A549 (cell line): Measurements from ENCODE around the gene SNTG2. TPM values are rescaled to one million over a fixed set of nuclear protein-coding genes. Genes with fewer than 3 reads are reported as not detected.

Source experiments
- ATAC-seq, 2 experiments: fragments of 200-7000 bp in 1 of 2; fragments of >200 bp in 1 of 2; cut with Nextera tagmentation in 1 of 2; cut with Tn5 transposase in 1 of 2; 3 replicates each; pipeline versions ENCODE4 v1.8.0 to v1.9.1; 2018 to 2020; ENCODE audit warnings: mild to moderate bottlenecking in 1 of 2, moderate library complexity in 1 of 2
- CTCF ChIA-PET: fragments of 300-600 bp; sonication (Branson Sonifier 250); formaldehyde crosslinking; extraction: SDS; loops from one replicate; lab custom pipeline; 2021; ENCODE audit warnings: antibody characterized with exemption, inconsistent platforms; lab: Yijun Ruan, JAX
- POLR2A ChIA-PET: fragments of 350-600 bp; formaldehyde crosslinking; extraction: SDS; loops from one replicate; lab custom pipeline; 2021; ENCODE audit warnings: antibody characterized with exemption, inconsistent platforms; lab: Yijun Ruan, JAX
- DNase-seq, 2 experiments: peaks; one replicate each; pipeline versions ENCODE4 v3.0.0 to v3.0.0-alpha.2; 2011 to 2016; ENCODE audit warnings: low read depth in 1 of 2, low spot score in 1 of 2
- FAIRE-seq: peaks from 2 replicates; lab custom pipeline; 2011; peaks lifted over from hg19 to GRCh38; lab: Jason Lieb, UNC
- H3K27ac ChIP-seq, 2 experiments: fragments of >200 bp; sonication (Bioruptor Twin); formaldehyde crosslinking; 3 replicates each; pipeline ENCODE4 v1.5.1; 2016 to 2017
- H3K4me1 ChIP-seq: fragments of >200 bp; sonication (Bioruptor Twin); formaldehyde crosslinking; 3 replicates; pipeline ENCODE4 v1.6.1; 2016
- H3K4me2 ChIP-seq: fragments of >200 bp; sonication (Bioruptor Twin); formaldehyde crosslinking; 3 replicates; pipeline ENCODE4 v1.6.1; 2016
- H3K4me3 ChIP-seq: fragments of >200 bp; sonication (Bioruptor Twin); formaldehyde crosslinking; 3 replicates; pipeline ENCODE4 v1.5.1; 2016
- H3K9me3 ChIP-seq: fragments of >200 bp; sonication (Bioruptor Twin); formaldehyde crosslinking; 3 replicates; pipeline ENCODE4 v1.6.1; 2016
- BHLHE40 ChIP-seq: IDR thresholded peaks from 2 replicates; pipeline ENCODE4 v1.6.1; 2012; ENCODE audit warnings: low read depth, low read length, inconsistent platforms
- CEBPB ChIP-seq, 2 experiments: fragments of >200 bp in 1 of 2; sonication (Bioruptor Twin) in 1 of 2; formaldehyde crosslinking in 1 of 2; IDR thresholded peaks; 2 replicates each; pipeline ENCODE4 v1.6.1; 2012 to 2016
- CHD2 ChIP-seq: fragments of 150-350 bp; IDR thresholded peaks from 2 replicates; pipeline ENCODE4 v1.6.1; 2014; ENCODE audit warnings: low read length; ENCODE audit not compliant: partially characterized antibody
- EHF ChIP-seq: fragments of 250-450 bp; sonication (Bioruptor Pico); IDR thresholded peaks from 2 replicates; pipeline ENCODE4 v1.5.0; 2020; ENCODE audit warnings: mild to moderate bottlenecking
- HDAC2 ChIP-seq: fragments of 200-600 bp; sonication (generic); IDR thresholded peaks from 2 replicates; pipeline ENCODE4 v1.6.1; 2016
- HEYL ChIP-seq: fragments of 250-450 bp; sonication (Bioruptor Pico); IDR thresholded peaks from 2 replicates; pipeline ENCODE4 v1.8.0; 2021; ENCODE audit warnings: mild to moderate bottlenecking, moderate library complexity
- HOXB13 ChIP-seq: fragments of 250-450 bp; sonication (Bioruptor Pico); IDR thresholded peaks from 2 replicates; pipeline ENCODE4 v1.5.0; 2020; ENCODE audit warnings: low read depth, mild to moderate bottlenecking, moderate library complexity
- JUN ChIP-seq, 2 experiments: fragments of >200 bp; sonication (Bioruptor Twin); formaldehyde crosslinking; IDR thresholded peaks; 2 replicates in 1 of 2; 3 replicates in 1 of 2; pipeline ENCODE4 v1.6.1; 2016 to 2017
- JUNB ChIP-seq: fragments of >200 bp; sonication (Bioruptor Twin); formaldehyde crosslinking; IDR thresholded peaks from 2 replicates; pipeline ENCODE4 v1.6.1; 2016
- KDM5A ChIP-seq: fragments of 200-600 bp; sonication (generic); IDR thresholded peaks from 2 replicates; pipeline ENCODE4 v1.6.1; 2016; ENCODE audit warnings: antibody characterized with exemption, mild to moderate bottlenecking
- MAFK ChIP-seq: fragments of 450-650 bp; IDR thresholded peaks from 2 replicates; pipeline ENCODE4 v1.6.1; 2014; ENCODE audit not compliant: partially characterized antibody
- MAZ ChIP-seq: fragments of 150-350 bp; IDR thresholded peaks from 2 replicates; pipeline ENCODE4 v1.6.1; 2014; ENCODE audit warnings: antibody characterized with exemption, low read depth, low read length, borderline replicate concordance
- NFE2L2 ChIP-seq: fragments of 150-350 bp; conservative IDR thresholded peaks from 2 replicates; pipeline ENCODE4 v1.6.1; 2014; ENCODE audit warnings: low read length
- NPAS2 ChIP-seq: fragments of 250-450 bp; sonication (Bioruptor Pico); IDR thresholded peaks from 2 replicates; pipeline ENCODE4 v1.8.0; 2022; ENCODE audit warnings: mild to moderate bottlenecking, moderate library complexity, borderline replicate concordance
- NR3C1 ChIP-seq: fragments of >200 bp; sonication (Bioruptor Twin); formaldehyde crosslinking; IDR thresholded peaks from 3 replicates; pipeline ENCODE4 v1.6.1; 2017
- POLR2A ChIP-seq: IDR thresholded peaks from 2 replicates; pipeline ENCODE4 v1.6.1; 2012; ENCODE audit warnings: mild to moderate bottlenecking, low read length
- POLR2AphosphoS2 ChIP-seq: conservative IDR thresholded peaks from 2 replicates; pipeline ENCODE4 v1.6.1; 2012; ENCODE audit warnings: low read length, improper control_type of control experiment, inconsistent platforms
- RAD21 ChIP-seq, 2 experiments: fragments of >200 bp in 1 of 2; sonication (Bioruptor Twin) in 1 of 2; formaldehyde crosslinking in 1 of 2; IDR thresholded peaks in 1 of 2; conservative IDR thresholded peaks in 1 of 2; 2 replicates in 1 of 2; 3 replicates in 1 of 2; pipeline ENCODE4 v1.6.1; 2012 to 2018; ENCODE audit warnings: inconsistent platforms in 1 of 2
- RNF2 ChIP-seq: fragments of 200-600 bp; sonication (generic); IDR thresholded peaks from 2 replicates; pipeline ENCODE4 v1.6.1; 2016; ENCODE audit warnings: low read depth, mild to moderate bottlenecking, antibody characterized with exemption, moderate library complexity, borderline replicate concordance
- SMC3 ChIP-seq: fragments of >200 bp; sonication (Bioruptor Twin); formaldehyde crosslinking; IDR thresholded peaks from 3 replicates; pipeline ENCODE4 v1.6.1; 2018; ENCODE audit warnings: inconsistent platforms
- ZFP36 ChIP-seq: fragments of 450-650 bp; IDR thresholded peaks from 2 replicates; pipeline ENCODE4 v1.6.1; 2014; ENCODE audit warnings: borderline replicate concordance; ENCODE audit not compliant: partially characterized antibody
- ZSCAN20 ChIP-seq: fragments of 250-450 bp; sonication (Bioruptor Pico); IDR thresholded peaks from 2 replicates; pipeline ENCODE4 v1.8.0; 2022; ENCODE audit warnings: mild to moderate bottlenecking, moderate library complexity
- WGBS: methylation state at CpG from one replicate; pipeline ENCODE4 v1.1.6; 2017; ENCODE audit errors: missing lambda C conversion rate; 5-methylcytosine and 5-hydroxymethylcytosine counted together
- polyA plus RNA-seq, 4 experiments: library from polyadenylated mRNA; depleted of rRNA in 3 of 4; stranded (reverse); fragments of >200 nt; fragmentation: RNase III in 1 of 4; extraction: RNeasy Plus Mini Kit Qiagen cat#74134 plus additional on column Dnase treatment in 1 of 4; gene quantifications; 2 replicates in 3 of 4; 3 replicates in 1 of 4; pipeline ENCODE4 v1.2.3, GENCODE V29; 2011 to 2017
- TF ChIP-seq, protein P1 (sequence below): fragments of 450-650 bp; IDR thresholded peaks from 2 replicates; pipeline ENCODE4 v1.6.1; 2014; ENCODE audit warnings: antibody characterized with exemption
- TF ChIP-seq, protein P2 (sequence below): IDR thresholded peaks from 2 replicates; pipeline ENCODE4 v1.6.1; 2012
- TF ChIP-seq, protein P3 (sequence below): fragments of >200 bp; sonication (Bioruptor Twin); formaldehyde crosslinking; IDR thresholded peaks from 3 replicates; pipeline ENCODE4 v1.6.1; 2016
- TF ChIP-seq, protein P4 (sequence below): fragments of 250-450 bp; sonication (Bioruptor Pico); IDR thresholded peaks from 2 replicates; pipeline ENCODE4 v1.5.0; 2020; ENCODE audit warnings: low read depth, mild to moderate bottlenecking, moderate library complexity
- TF ChIP-seq, protein P5 (sequence below): fragments of 250-450 bp; sonication (Bioruptor Pico); IDR thresholded peaks from 2 replicates; pipeline ENCODE4 v1.5.0; 2021; ENCODE audit warnings: mild to moderate bottlenecking, moderate library complexity, borderline replicate concordance

Gene SNTG2
- polyA plus RNA-seq, 2 of the 4 experiments (the other 2 are of a cell fraction): not detected

DNA sequence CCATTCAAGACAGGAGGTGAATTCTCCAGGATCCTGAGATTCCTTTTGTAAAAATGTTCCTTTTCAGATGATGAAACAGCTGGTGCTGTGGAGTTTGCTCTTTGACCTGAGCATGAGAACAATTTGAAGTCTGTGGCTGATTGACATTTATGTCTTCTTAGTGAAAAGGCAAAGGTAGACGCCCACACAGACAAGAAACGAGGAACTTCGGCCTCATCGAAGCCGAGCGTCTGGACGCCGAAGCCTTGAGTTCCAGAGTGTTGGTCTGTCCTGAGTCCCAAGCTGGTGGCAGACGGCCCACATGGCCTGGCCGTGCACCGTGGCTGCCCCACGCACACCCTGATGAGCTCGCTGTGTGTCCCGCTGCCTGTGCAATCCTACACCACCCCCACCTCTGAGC is 20.7 kb upstream of the SNTG2 start (continued):
- TF ChIP-seq NPAS2 (CRISPR knock-in tag): no peak
- TF ChIP-seq BHLHE40: no peak

DNA sequence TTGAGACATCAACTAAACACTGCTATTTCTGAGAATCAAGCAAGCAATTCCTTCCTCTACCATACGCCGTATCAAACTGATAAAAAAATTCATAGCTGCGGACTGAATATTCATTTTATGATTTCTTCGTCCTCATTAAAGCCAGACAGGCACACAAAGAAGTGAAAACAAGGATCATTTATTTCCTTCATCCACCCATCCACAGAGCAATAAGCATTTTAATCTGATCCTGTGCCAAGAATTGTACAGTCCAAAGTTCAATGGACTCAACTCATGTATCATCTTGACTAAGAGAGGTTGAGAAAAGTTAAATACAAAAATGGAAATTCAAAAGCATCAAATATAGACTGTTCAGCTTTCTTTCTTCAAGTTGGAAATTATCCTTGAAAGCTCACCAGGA is 19.7 kb upstream of the SNTG2 start:
- Histone ChIP-seq H3K4me1 (no peaks in the 10 kb centered on the region), H3K4me2 (no peak overlapping the region), H3K27ac (no peak overlapping the region), H3K9me3 (peaks cover 9% of the 10 kb centered on the region; the same call in 2 of the 3 replicates), H3K4me3 (no peak overlapping the region)
- POLR2A ChIA-PET: no interaction called here
- 78% methylated on average over 4 of the region's 4 CpGs for WGBS
- ATAC-seq: no peak
- TF ChIP-seq EHF (CRISPR knock-in tag): no peak
- no peak for TF ChIP-seq CHD2
- TF ChIP-seq ZFP36: no peak
- no peak for TF ChIP-seq RAD21 (conservative IDR thresholded peaks at IDR 0.05 in 1 of 2, IDR thresholded peaks at IDR 0.05 in 1 of 2)
- no peak for TF ChIP-seq ZSCAN20 (CRISPR knock-in tag)
- TF ChIP-seq, protein P1, sequence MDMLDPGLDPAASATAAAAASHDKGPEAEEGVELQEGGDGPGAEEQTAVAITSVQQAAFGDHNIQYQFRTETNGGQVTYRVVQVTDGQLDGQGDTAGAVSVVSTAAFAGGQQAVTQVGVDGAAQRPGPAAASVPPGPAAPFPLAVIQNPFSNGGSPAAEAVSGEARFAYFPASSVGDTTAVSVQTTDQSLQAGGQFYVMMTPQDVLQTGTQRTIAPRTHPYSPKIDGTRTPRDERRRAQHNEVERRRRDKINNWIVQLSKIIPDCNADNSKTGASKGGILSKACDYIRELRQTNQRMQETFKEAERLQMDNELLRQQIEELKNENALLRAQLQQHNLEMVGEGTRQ: no peak
- TF ChIP-seq, protein P2, sequence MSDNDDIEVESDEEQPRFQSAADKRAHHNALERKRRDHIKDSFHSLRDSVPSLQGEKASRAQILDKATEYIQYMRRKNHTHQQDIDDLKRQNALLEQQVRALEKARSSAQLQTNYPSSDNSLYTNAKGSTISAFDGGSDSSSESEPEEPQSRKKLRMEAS: no peak
- no peak for TF ChIP-seq POLR2A
- TF ChIP-seq NFE2L2: no peak
- TF ChIP-seq HDAC2: no peak
- no peak for TF ChIP-seq HOXB13 (CRISPR knock-in tag)
- TF ChIP-seq, protein P3, sequence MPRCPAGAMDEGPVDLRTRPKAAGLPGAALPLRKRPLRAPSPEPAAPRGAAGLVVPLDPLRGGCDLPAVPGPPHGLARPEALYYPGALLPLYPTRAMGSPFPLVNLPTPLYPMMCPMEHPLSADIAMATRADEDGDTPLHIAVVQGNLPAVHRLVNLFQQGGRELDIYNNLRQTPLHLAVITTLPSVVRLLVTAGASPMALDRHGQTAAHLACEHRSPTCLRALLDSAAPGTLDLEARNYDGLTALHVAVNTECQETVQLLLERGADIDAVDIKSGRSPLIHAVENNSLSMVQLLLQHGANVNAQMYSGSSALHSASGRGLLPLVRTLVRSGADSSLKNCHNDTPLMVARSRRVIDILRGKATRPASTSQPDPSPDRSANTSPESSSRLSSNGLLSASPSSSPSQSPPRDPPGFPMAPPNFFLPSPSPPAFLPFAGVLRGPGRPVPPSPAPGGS: no peak
- CTCF ChIA-PET: no interaction called here
- DNase-seq: no peak
- no peak for FAIRE-seq

DNA sequence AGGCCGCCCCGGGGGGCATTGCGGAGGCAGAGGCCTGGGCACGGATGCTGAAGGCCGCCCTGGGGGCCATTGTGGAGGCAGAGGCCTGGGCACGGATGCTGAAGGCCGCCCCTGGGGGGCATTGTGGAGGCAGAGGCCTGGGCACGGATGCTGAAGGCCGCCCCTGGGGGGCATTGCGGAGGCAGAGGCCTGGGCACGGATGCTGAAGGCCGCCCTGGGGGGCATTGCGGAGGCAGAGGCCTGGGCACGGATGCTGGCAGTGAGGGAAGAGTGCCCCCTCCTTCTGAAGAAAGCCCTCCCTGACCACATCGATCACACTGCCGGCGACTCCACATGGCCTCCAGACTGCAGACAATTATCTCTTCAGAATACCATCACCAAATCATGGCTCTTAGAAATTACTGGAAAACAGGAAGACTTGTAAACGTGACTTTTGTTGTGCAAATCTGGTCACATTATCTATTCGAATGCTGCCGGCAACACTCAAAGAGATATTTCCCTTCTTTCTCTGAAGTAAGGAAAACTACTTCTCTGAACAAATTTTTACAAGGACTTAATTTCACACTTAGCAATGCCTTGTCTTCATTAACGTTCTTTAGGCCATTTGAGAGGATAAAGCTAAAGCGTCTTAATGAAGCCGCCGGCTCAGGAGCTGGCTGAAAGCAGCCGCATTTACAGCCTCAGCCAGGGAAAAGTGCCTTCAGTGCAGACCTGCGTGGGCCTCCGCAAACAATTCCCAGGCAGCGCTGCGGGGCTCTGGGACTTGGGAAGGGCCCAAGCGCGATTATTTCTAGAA is 18.1 kb upstream of the SNTG2 start:
- ATAC-seq (no peak), FAIRE-seq (no peak), DNase-seq (no peak)
- ChIA-PET CTCF (no interaction called here), POLR2A (no interaction called here)
- Histone ChIP-seq H3K27ac (no peak overlapping the region), H3K9me3 (peaks cover 7% of the 10 kb centered on the region; the same call in 2 of the 3 replicates), H3K4me3 (no peak overlapping the region), H3K4me2 (no peak overlapping the region), H3K4me1 (no peaks in the 10 kb centered on the region)
- 51% methylated on average over 26 of the region's 31 CpGs for whole genome bisulfite sequencing
- no peak for TF ChIP-seq JUN (IDR thresholded peaks at IDR 0.05)

DNA sequence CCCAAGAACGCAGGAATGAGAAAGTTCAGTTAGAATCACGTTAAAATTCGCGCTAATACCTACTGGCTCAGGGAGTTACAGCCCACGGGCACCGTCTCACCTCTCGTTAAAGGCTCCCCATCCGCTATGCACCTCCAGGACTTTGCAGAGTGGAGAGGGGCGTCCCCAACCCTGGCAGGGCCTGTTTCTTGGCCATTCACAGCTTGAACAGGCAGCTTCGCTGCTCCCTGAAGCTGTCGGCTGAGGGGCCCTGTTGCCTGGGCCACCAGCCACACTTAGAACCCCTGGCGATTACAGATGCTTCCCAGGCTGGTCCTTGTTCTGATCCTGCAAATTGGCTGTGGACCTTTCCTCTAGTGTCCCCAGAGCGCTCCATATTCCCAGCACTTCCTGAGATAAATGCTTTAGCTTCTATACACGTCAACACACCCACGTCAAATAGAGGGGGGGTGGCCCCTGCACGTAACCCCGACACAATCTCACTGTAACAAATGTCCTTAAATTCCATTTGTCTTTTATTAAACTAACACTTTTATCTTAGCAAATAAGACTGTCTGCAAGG is 16.8 kb upstream of the SNTG2 start:
- Histone ChIP-seq H3K27ac (no peak overlapping the region), H3K4me1 (no peaks in the 10 kb centered on the region), H3K4me3 (no peak overlapping the region), H3K4me2 (no peak overlapping the region), H3K9me3 (peaks cover 9% of the 10 kb centered on the region; the same call in 1 of the 3 replicates)
- whole genome bisulfite sequencing: 28% methylated on average over 17 of the region's 17 CpGs
- CTCF ChIA-PET: no interaction called here
- POLR2A ChIA-PET: no interaction called here
- no peak for FAIRE-seq
- ATAC-seq: no peak
- no peak for DNase-seq
- no peak for TF ChIP-seq CEBPB (IDR thresholded peaks at IDR 0.05)
- no peak for TF ChIP-seq NR3C1
- no peak for TF ChIP-seq KDM5A
- TF ChIP-seq MAZ: no peak
- TF ChIP-seq, protein P4, sequence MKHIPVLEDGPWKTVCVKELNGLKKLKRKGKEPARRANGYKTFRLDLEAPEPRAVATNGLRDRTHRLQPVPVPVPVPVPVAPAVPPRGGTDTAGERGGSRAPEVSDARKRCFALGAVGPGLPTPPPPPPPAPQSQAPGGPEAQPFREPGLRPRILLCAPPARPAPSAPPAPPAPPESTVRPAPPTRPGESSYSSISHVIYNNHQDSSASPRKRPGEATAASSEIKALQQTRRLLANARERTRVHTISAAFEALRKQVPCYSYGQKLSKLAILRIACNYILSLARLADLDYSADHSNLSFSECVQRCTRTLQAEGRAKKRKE: no peak
- no peak for TF ChIP-seq RAD21 (conservative IDR thresholded peaks at IDR 0.05 in 1 of 2, IDR thresholded peaks at IDR 0.05 in 1 of 2)
- TF ChIP-seq HOXB13 (CRISPR knock-in tag): no peak
- no peak for TF ChIP-seq POLR2AphosphoS2
- TF ChIP-seq NFE2L2: no peak
- TF ChIP-seq, protein P5, sequence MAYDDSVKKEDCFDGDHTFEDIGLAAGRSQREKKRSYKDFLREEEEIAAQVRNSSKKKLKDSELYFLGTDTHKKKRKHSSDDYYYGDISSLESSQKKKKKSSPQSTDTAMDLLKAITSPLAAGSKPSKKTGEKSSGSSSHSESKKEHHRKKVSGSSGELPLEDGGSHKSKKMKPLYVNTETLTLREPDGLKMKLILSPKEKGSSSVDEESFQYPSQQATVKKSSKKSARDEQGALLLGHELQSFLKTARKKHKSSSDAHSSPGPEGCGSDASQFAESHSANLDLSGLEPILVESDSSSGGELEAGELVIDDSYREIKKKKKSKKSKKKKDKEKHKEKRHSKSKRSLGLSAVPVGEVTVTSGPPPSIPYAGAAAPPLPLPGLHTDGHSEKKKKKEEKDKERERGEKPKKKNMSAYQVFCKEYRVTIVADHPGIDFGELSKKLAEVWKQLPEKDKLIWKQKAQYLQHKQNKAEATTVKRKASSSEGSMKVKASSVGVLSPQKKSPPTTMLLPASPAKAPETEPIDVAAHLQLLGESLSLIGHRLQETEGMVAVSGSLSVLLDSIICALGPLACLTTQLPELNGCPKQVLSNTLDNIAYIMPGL (CRISPR knock-in tag): no peak
- no peak for TF ChIP-seq HDAC2
- no peak for TF ChIP-seq SMC3
- no peak for TF ChIP-seq RNF2
- TF ChIP-seq JUNB: no peak
- no peak for TF ChIP-seq ZSCAN20 (CRISPR knock-in tag)
- TF ChIP-seq MAFK: no peak
- TF ChIP-seq HEYL (CRISPR knock-in tag): no peak
